HepG2 (cell line): ENCODE measurements around the gene HECTD1. TPM values are rescaled to one million over a fixed set of nuclear protein-coding genes. Genes with fewer than 3 reads are reported as not detected.
A peak's percentile ranks its signal among the peaks of the same experiment; 100 is the strongest.

Experiments used
- AKAP8 ChIP-seq: sonication (generic); formaldehyde crosslinking; IDR thresholded peaks from 2 replicates; pipeline ENCODE4 v1.5.1; 2020; ENCODE audit warnings: mild to moderate bottlenecking, missing genetic modification reagents
- FOSL2 ChIP-seq: sonication (generic); formaldehyde crosslinking; IDR thresholded peaks from 2 replicates; pipeline ENCODE4 v1.4.0; 2020; ENCODE audit warnings: missing genetic modification reagents
- FOXO4 ChIP-seq: sonication (generic); formaldehyde crosslinking; conservative IDR thresholded peaks from 2 replicates; pipeline ENCODE4 v1.8.1; 2023; ENCODE audit warnings: missing genetic modification reagents
- FOXP1 ChIP-seq, 2 experiments: fragments of 450-650 bp in 1 of 2; IDR thresholded peaks; 2 replicates each; pipeline ENCODE4 v1.6.1; 2017 to 2018; ENCODE audit warnings: antibody characterized with exemption in 1 of 2
- HMG20A ChIP-seq: IDR thresholded peaks from 2 replicates; pipeline ENCODE4 v1.6.1; 2016; ENCODE audit warnings: borderline replicate concordance
- HNF4A ChIP-seq: sonication (generic); formaldehyde crosslinking; IDR thresholded peaks from 2 replicates; pipeline ENCODE4 v1.4.0; 2020; ENCODE audit warnings: missing genetic modification reagents
- HNRNPL ChIP-seq: fragments of 200-400 bp; formaldehyde crosslinking; IDR thresholded peaks from 2 replicates; pipeline ENCODE4 v1.6.1; 2017; ENCODE audit warnings: mild to moderate bottlenecking, low read depth, low read length
- JARID2 ChIP-seq: sonication (generic); formaldehyde crosslinking; IDR thresholded peaks from 2 replicates; pipeline ENCODE4 v1.8.1; 2023; ENCODE audit warnings: missing genetic modification reagents, inconsistent platforms; ENCODE audit not compliant: insufficient replicate concordance
- MEIS2 ChIP-seq: sonication (generic); formaldehyde crosslinking; IDR thresholded peaks from 2 replicates; pipeline ENCODE4 v1.9.0; 2021; ENCODE audit warnings: mild to moderate bottlenecking, missing genetic modification reagents
- POLR2G ChIP-seq: fragments of 200-400 bp; formaldehyde crosslinking; IDR thresholded peaks from 2 replicates; pipeline ENCODE4 v1.6.1; 2018; ENCODE audit warnings: mild to moderate bottlenecking, low read depth, low read length, moderate library complexity
- RXRB ChIP-seq: IDR thresholded peaks from 2 replicates; pipeline ENCODE4 v1.6.1; 2016; ENCODE audit warnings: borderline replicate concordance, missing genetic modification reagents, missing compliant biosample characterization
- TAF15 ChIP-seq: fragments of 200-400 bp; formaldehyde crosslinking; IDR thresholded peaks from one replicate; pipeline ENCODE4 v1.6.1; 2018; ENCODE audit warnings: mild to moderate bottlenecking, low read depth, low read length; ENCODE audit not compliant: poor library complexity, severe bottlenecking
- TEAD3 ChIP-seq: optimal IDR thresholded peaks from 2 replicates; pipeline ENCODE3; 2016; ENCODE audit warnings: borderline replicate concordance
- THAP11 ChIP-seq: IDR thresholded peaks from 2 replicates; pipeline ENCODE4 v1.6.1; 2016; ENCODE audit warnings: missing biosample characterization, missing genetic modification reagents
- THYN1 ChIP-seq: sonication (generic); formaldehyde crosslinking; IDR thresholded peaks from 2 replicates; pipeline ENCODE4 v1.8.1; 2023; ENCODE audit warnings: low read depth, mild to moderate bottlenecking, moderate library complexity, missing genetic modification reagents, borderline replicate concordance
- ZFP62 ChIP-seq: sonication (generic); formaldehyde crosslinking; IDR thresholded peaks from 2 replicates; pipeline ENCODE4 v1.4.0; 2020; ENCODE audit warnings: missing genetic modification reagents
- ZIK1 ChIP-seq: sonication (generic); formaldehyde crosslinking; IDR thresholded peaks from 2 replicates; pipeline ENCODE4 v1.5.0; 2020; ENCODE audit warnings: mild to moderate bottlenecking, low read depth, missing genetic modification reagents, borderline replicate concordance
- ZNF121 ChIP-seq: sonication (generic); formaldehyde crosslinking; IDR thresholded peaks from 2 replicates; pipeline ENCODE4 v1.5.0; 2020; ENCODE audit warnings: mild to moderate bottlenecking, missing genetic modification reagents
- ZNF382 ChIP-seq: sonication (generic); formaldehyde crosslinking; IDR thresholded peaks from 2 replicates; pipeline ENCODE4 v1.5.0; 2020; ENCODE audit warnings: missing genetic modification reagents, mild to moderate bottlenecking, borderline replicate concordance
- ZNF577 ChIP-seq: sonication (generic); formaldehyde crosslinking; IDR thresholded peaks from 2 replicates; pipeline ENCODE4 v1.4.0; 2020; ENCODE audit warnings: mild to moderate bottlenecking, low read depth, missing genetic modification reagents, borderline replicate concordance
- ZNF792 ChIP-seq: IDR thresholded peaks from 2 replicates; pipeline ENCODE4 v1.6.1; 2016
- polyA plus RNA-seq, 8 experiments: library from polyadenylated mRNA; depleted of rRNA in 3 of 8; stranded (reverse) in 7 of 8; unstranded in 1 of 8; fragments of >200 nt; fragmentation: Illumina TruSeq in 4 of 8; extraction: Trizol in 4 of 8; gene quantifications; 2 replicates each; pipeline versions ENCODE4 v1.2.1 to v1.2.3, GENCODE V29; 2011 to 2016; ENCODE audit warnings: low read depth in 4 of 8, missing spikeins in 1 of 8, mixed read lengths in 1 of 8; ENCODE audit not compliant: insufficient read depth in 1 of 8
- total RNA-seq, 5 experiments: library from RNA; depleted of rRNA; stranded (reverse); fragments of >200 nt; fragmentation: Illumina TruSeq; extraction: Trizol; gene quantifications; 2 replicates each; pipeline ENCODE4 v1.2.3, GENCODE V29; 2016; ENCODE audit warnings: low read depth in 1 of 5
- TF ChIP-seq, protein P1 (sequence below): sonication (generic); formaldehyde crosslinking; IDR thresholded peaks from 2 replicates; pipeline ENCODE4 v1.5.1; 2020; ENCODE audit warnings: mild to moderate bottlenecking, missing genetic modification reagents
- TF ChIP-seq, protein P2 (sequence below): IDR thresholded peaks from 2 replicates; pipeline ENCODE4 v1.6.1; 2016; ENCODE audit warnings: mild to moderate bottlenecking
- TF ChIP-seq, protein P3 (sequence below): IDR thresholded peaks from 2 replicates; pipeline ENCODE4 v1.6.1; 2016

The HECTD1 gene
- total and polyA plus RNA-seq, 2 of the 13 experiments (the other 11 are each of a cell fraction or from before 2014, with no cell fraction given): 312 to 560 TPM

DNA sequence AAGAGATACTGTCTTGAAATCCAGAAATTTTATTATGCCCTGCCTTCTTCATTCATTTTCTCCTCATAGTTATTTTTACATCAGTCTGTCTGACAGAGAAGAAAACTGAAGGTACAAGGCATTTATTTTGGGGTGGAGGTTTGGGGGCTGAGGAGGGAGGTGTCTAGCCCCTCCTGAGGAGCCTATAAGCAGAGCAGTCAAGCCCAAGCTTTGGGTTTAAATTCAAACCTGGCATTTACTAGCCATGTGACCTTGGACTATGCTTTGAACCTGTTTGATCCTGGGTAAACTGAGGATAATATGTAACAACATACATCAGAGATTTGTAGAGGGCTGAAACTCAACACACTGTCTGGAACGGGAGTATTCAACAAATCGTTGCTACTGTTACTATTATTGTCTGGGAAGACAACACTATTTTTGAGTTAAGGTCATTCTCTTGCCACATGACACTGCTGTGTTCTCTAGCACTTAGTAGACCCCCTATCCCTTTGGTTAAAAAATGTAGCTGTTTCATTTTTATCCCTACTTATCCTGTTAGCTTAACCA is 115.4 kb downstream of the HECTD1 start (continued):
- TF ChIP-seq, protein P1, sequence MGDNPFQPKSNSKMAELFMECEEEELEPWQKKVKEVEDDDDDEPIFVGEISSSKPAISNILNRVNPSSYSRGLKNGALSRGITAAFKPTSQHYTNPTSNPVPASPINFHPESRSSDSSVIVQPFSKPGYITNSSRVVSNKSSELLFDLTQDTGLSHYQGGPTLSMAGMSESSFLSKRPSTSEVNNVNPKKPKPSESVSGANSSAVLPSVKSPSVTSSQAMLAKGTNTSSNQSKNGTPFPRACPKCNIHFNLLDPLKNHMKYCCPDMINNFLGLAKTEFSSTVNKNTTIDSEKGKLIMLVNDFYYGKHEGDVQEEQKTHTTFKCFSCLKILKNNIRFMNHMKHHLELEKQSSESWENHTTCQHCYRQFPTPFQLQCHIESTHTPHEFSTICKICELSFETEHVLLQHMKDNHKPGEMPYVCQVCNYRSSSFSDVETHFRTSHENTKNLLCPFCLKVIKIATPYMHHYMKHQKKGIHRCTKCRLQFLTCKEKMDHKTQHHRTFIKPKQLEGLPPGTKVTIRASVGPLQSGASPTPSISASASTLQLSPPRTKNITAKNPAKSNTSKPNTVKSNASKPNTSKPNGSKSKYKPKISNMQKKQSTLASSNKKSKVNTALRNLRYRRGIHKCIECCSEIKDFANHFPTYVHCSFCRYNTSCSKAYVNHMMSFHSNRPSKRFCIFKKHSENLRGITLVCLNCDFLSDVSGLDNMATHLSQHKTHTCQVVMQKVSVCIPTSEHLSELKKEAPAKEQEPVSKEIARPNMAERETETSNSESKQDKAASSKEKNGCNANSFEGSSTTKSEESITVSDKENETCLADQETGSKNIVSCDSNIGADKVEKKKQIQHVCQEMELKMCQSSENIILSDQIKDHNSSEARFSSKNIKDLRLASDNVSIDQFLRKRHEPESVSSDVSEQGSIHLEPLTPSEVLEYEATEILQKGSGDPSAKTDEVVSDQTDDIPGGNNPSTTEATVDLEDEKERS (CRISPR knock-in tag): 0 out of 2 replicates have a peak, but pooled peaks have one; percentile 54
- no peak for TF ChIP-seq THYN1 (CRISPR knock-in tag)
- TF ChIP-seq, protein P2, sequence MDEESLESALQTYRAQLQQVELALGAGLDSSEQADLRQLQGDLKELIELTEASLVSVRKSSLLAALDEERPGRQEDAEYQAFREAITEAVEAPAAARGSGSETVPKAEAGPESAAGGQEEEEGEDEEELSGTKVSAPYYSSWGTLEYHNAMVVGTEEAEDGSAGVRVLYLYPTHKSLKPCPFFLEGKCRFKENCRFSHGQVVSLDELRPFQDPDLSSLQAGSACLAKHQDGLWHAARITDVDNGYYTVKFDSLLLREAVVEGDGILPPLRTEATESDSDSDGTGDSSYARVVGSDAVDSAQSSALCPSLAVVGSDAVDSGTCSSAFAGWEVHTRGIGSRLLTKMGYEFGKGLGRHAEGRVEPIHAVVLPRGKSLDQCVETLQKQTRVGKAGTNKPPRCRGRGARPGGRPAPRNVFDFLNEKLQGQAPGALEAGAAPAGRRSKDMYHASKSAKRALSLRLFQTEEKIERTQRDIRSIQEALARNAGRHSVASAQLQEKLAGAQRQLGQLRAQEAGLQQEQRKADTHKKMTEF (CRISPR knock-in tag): no peak
- no peak for TF ChIP-seq POLR2G
- no peak for TF ChIP-seq HMG20A (CRISPR knock-in tag)
- TF ChIP-seq ZNF121: 0 out of 2 replicates have a peak, but pooled peaks have one; percentile 16
- no peak for TF ChIP-seq AKAP8 (CRISPR knock-in tag)
- TF ChIP-seq ZNF577 (CRISPR knock-in tag): no peak
- TF ChIP-seq ZNF382 (CRISPR knock-in tag): no peak
- TF ChIP-seq TAF15: no peak
- TF ChIP-seq ZNF792 (CRISPR knock-in tag): peak; percentile 49; the same call in 1 of the 2 replicates
- TF ChIP-seq FOXP1 (IDR thresholded peaks at IDR 0.05): no peak
- TF ChIP-seq FOXP1 (CRISPR knock-in tag; IDR thresholded peaks at IDR 0.05): peak; percentile 24; the same call in 1 of the 2 replicates
- no peak for TF ChIP-seq ZFP62 (CRISPR knock-in tag)
- no peak for TF ChIP-seq ZIK1
- 0 out of 2 replicates have a peak, but pooled peaks have one; percentile 13 for TF ChIP-seq HNF4A
- no peak for TF ChIP-seq FOXO4 (CRISPR knock-in tag)
- TF ChIP-seq RXRB (CRISPR knock-in tag): 0 out of 2 replicates have a peak, but pooled peaks have one; percentile 5
- no peak for TF ChIP-seq JARID2 (CRISPR knock-in tag)
- no peak for TF ChIP-seq MEIS2 (CRISPR knock-in tag)
- TF ChIP-seq HNRNPL: no peak
- no peak for TF ChIP-seq FOSL2
- peak; percentile 6 for TF ChIP-seq TEAD3 (CRISPR knock-in tag)
- TF ChIP-seq, protein P3, sequence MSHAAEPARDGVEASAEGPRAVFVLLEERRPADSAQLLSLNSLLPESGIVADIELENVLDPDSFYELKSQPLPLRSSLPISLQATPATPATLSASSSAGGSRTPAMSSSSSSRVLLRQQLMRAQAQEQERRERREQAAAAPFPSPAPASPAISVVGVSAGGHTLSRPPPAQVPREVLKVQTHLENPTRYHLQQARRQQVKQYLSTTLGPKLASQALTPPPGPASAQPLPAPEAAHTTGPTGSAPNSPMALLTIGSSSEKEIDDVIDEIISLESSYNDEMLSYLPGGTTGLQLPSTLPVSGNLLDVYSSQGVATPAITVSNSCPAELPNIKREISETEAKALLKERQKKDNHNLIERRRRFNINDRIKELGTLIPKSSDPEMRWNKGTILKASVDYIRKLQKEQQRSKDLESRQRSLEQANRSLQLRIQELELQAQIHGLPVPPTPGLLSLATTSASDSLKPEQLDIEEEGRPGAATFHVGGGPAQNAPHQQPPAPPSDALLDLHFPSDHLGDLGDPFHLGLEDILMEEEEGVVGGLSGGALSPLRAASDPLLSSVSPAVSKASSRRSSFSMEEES (CRISPR knock-in tag): peak; percentile 34; the same call in 1 of the 2 replicates
- TF ChIP-seq THAP11 (CRISPR knock-in tag): peak; percentile 22; the same call in 1 of the 2 replicates
